KMS-11 (cell line): Measurements from ENCODE around the gene PRELID2.

Experiments used
- H2AFZ ChIP-seq: fragments of 200-600 bp; sonication (generic); 2 replicates; pipeline ENCODE4 v1.6.1; 2016; ENCODE audit warnings: antibody characterized with exemption, mixed run types, low read depth
- H3K27ac ChIP-seq: fragments of 200-600 bp; sonication (generic); 2 replicates; pipeline ENCODE4 v1.6.1; 2016; ENCODE audit warnings: mild to moderate bottlenecking, mixed run types
- H3K27me3 ChIP-seq: fragments of 200-600 bp; sonication (generic); 2 replicates; pipeline ENCODE4 v1.6.1; 2017; ENCODE audit warnings: mild to moderate bottlenecking, low read depth, mixed run types, moderate library complexity; ENCODE audit not compliant: insufficient read depth
- H3K36me3 ChIP-seq: fragments of 200-600 bp; sonication (generic); 2 replicates; pipeline ENCODE4 v1.6.1; 2017; ENCODE audit warnings: mild to moderate bottlenecking, mixed run types; ENCODE audit not compliant: insufficient read depth
- H3K4me1 ChIP-seq: fragments of 200-600 bp; sonication (generic); 2 replicates; pipeline ENCODE4 v1.6.1; 2016; ENCODE audit warnings: mild to moderate bottlenecking, low read depth, mixed run types; ENCODE audit not compliant: poor library complexity, severe bottlenecking
- H3K4me2 ChIP-seq: fragments of 200-600 bp; sonication (generic); 2 replicates; pipeline ENCODE4 v1.7.0; 2016; ENCODE audit warnings: mild to moderate bottlenecking, mixed run types
- H3K4me3 ChIP-seq: fragments of 200-600 bp; sonication (generic); IDR thresholded peaks from 2 replicates; pipeline ENCODE4 v1.6.1; 2017; ENCODE audit warnings: low read depth, low read length, mixed read lengths; ENCODE audit not compliant: insufficient read depth
- H3K79me2 ChIP-seq: fragments of 200-600 bp; sonication (generic); 2 replicates; pipeline ENCODE4 v1.6.1; 2016; ENCODE audit warnings: low read depth, mixed run types; ENCODE audit not compliant: insufficient read depth
- H3K9ac ChIP-seq: fragments of 200-600 bp; sonication (generic); 2 replicates; pipeline ENCODE4 v1.6.1; 2016; ENCODE audit warnings: mild to moderate bottlenecking, mixed run types
- H4K20me1 ChIP-seq: fragments of 200-600 bp; sonication (generic); 2 replicates; pipeline ENCODE4 v1.6.1; 2016; ENCODE audit warnings: mild to moderate bottlenecking, mixed run types; ENCODE audit not compliant: insufficient read depth
- CTCF ChIP-seq: fragments of 200-600 bp; sonication (generic); conservative IDR thresholded peaks from 2 replicates; pipeline ENCODE4 v1.6.1; 2017; ENCODE audit warnings: low read depth, mild to moderate bottlenecking, antibody characterized with exemption, low read length, moderate library complexity, mixed read lengths

The PRELID2 gene

GRCh38 chr5:145760660-145761059 lies 74.5 kb downstream of the PRELID2 start:
- H2AFZ ChIP-seq: no peak overlapping the region
- no peaks in the 10 kb centered on the region for H3K36me3 ChIP-seq
- H4K20me1 ChIP-seq: no peaks in the 10 kb centered on the region
- TF ChIP-seq CTCF: no peak
- no peak overlapping the region for H3K4me2 ChIP-seq
- H3K27ac ChIP-seq: no peak overlapping the region
- no peak overlapping the region for H3K9ac ChIP-seq
- no peak overlapping the region for H3K4me3 ChIP-seq
- no peaks in the 10 kb centered on the region for H3K27me3 ChIP-seq
- no peaks in the 10 kb centered on the region for H3K4me1 ChIP-seq
- no peaks in the 10 kb centered on the region for H3K79me2 ChIP-seq

- Histone ChIP-seq H3K4me3 (no peak overlapping the region), H4K20me1 (no peaks in the 10 kb centered on the region), H3K27ac (no peak overlapping the region), H3K36me3 (no peaks in the 10 kb centered on the region), H3K27me3 (no peaks in the 10 kb centered on the region), H3K9ac (no peak overlapping the region), H3K4me1 (no peaks in the 10 kb centered on the region), H3K79me2 (no peaks in the 10 kb centered on the region), H2AFZ (no peak overlapping the region), H3K4me2 (no peak overlapping the region)
- no peak for TF ChIP-seq CTCF
Measured at GRCh38 chr5:145752947-145753346, 82.2 kb downstream of the PRELID2 start.

- Histone ChIP-seq H3K27me3 (no peaks in the 10 kb centered on the region), H3K36me3 (no peaks in the 10 kb centered on the region), H3K4me1 (no peaks in the 10 kb centered on the region), H2AFZ (no peak overlapping the region), H3K4me2 (no peak overlapping the region), H4K20me1 (no peaks in the 10 kb centered on the region), H3K9ac (no peak overlapping the region), H3K4me3 (no peak overlapping the region), H3K79me2 (no peaks in the 10 kb centered on the region), H3K27ac (no peak overlapping the region)
- no peak for TF ChIP-seq CTCF
Measured at GRCh38 chr5:145752534-145752933, 82.6 kb downstream of the PRELID2 start.

GRCh38 chr5:145750199-145750598 lies 84.9 kb downstream of the PRELID2 start:
- no peak overlapping the region for H3K4me3 ChIP-seq
- H3K36me3 ChIP-seq: no peaks in the 10 kb centered on the region
- no peak for TF ChIP-seq CTCF
- H3K4me1 ChIP-seq: no peaks in the 10 kb centered on the region
- no peak overlapping the region for H2AFZ ChIP-seq
- no peaks in the 10 kb centered on the region for H3K79me2 ChIP-seq
- no peaks in the 10 kb centered on the region for H3K27me3 ChIP-seq
- no peak overlapping the region for H3K9ac ChIP-seq
- no peaks in the 10 kb centered on the region for H4K20me1 ChIP-seq
- H3K27ac ChIP-seq: no peak overlapping the region
- no peak overlapping the region for H3K4me2 ChIP-seq
